DMS53 treated with DMSO at 0.1 percent for 48 hours (cell line): ENCODE measurements around the gene LTB.
A peak's percentile ranks its signal among the peaks of the same experiment; 100 is the strongest.
"Not testable (repeated sequence)": the region's sequence is repeated elsewhere in the genome, so short reads cannot be mapped to it uniquely, and the experiment has no call there.

Source experiments
- DNase-seq: peaks from one replicate; lab custom pipeline; 2025; ENCODE audit not compliant: unreplicated experiment; lab: John Stamatoyannopoulos, UW

Gene LTB

GRCh38 chr6:31609519-31610406 is 27.5 kb upstream of the LTB start:
- no peak for DNase-seq

DNA sequence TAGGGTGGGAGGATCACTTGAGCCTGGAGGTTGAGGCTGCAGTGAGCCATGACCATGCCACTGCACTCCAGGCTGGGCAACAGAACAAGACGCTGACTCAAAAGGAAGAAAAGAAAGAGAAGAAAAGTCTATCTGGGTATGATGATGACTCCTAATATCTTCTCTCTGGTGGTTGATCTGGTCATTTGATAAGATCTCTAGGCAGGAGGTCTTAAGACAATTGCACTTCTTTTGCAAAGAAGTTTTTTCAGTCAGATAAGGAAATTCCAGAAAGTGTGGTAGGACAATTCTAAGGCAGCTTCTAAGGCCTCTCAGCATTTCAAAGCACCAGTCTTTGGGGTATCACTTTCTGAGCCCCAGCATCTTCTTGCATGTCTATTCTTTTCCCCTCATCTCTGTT is 25.1 kb upstream of the LTB start:
- DNase-seq: no peak

DNA sequence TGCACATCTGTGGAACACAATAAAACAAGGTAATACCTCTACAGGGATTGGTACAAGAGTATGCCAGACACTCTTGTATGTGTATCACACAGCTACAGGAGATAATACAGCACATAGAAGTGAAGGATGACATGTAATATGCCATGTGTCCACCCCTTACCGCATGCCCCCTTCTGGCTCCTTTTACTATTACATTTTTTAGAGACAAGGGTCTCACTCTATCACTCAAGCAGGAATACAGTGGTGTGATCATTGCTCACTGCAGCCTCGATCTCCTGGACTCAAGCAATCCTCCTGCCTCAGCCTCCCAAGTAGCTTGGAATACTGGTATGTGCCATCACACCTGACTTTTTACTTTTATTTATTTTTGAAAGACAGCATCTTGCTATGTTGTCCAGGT is 14.8 kb upstream of the LTB start:
- DNase-seq: peak; percentile 23

DNA sequence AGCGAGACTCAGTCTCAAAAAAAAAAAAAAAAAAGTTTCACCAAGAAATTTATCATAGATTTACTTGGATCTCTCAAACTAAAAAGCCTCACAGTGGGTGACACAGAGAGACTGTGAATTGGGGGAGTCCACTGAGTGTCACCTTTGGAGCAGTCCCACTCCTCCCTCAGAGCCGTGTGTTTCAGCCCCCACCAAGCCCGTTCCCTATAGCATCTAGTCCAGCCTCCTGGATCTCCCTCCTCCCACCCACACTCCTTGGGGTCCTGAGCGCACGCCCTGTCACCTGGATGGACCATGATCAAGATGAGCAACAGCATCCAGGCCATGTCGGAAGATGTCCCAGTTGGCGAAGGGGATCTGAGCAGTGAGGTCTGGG is 10.2 kb upstream of the LTB start:
- DNase-seq: no peak

DNA sequence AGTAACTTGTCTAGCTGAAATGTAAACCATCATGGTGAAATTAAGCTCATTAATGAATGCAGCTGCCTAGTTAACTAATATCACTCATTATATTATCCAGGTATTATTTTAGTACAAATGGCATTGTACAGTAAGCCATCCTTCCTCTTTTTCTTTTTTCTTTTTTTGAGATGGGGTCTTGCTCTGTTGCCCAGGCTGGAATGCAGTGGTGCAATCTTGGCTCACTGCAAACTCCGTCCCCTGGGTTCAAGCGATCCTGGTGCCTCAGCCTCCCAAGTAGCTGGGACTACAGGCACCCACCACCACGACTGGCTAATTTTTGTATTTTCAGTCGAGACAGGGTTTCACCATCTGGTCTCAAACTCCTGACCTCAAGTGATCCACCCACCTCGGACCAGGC is 8.5 kb upstream of the LTB start:
- DNase-seq: not testable (repeated sequence)

GRCh38 chr6:31588871-31589650 is 6.8 kb upstream of the LTB start:
- no peak for DNase-seq

GRCh38 chr6:31587791-31588777 is 5.9 kb upstream of the LTB start:
- no peak for DNase-seq

- DNase-seq: no peak
Measured at GRCh38 chr6:31586599-31587281, 4.5 kb upstream of the LTB start.

DNA sequence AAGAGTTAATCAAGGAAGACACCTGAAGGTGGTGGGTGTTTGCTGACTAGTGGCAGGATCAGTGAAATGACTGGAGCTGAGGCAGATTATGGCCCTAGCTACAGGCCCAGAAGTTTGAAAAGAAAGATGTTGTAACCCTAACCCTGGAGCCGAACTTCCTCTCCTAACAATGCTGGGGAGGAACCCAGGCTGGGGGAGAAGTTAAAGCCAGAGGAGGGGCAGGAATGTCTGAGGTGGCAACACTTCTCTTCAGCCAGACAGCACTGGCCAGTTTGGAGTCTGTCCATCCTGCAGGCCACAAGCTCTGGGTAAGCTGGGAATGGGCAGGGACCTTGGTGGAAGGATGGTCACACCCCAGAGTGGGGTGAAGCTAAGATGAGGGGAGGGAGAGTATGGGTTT is 3.8 kb upstream of the LTB start, which contains the start of gene LST1:
Gene LST1, plus strand, starts transcription at position 270 of the 400 bp plus-strand sequence. CDS start 1,023 bp downstream, outside the sequence.
- no peak for DNase-seq

- no peak for DNase-seq
Measured at GRCh38 chr6:31585491-31585890, 3.3 kb upstream of the LTB start.

GRCh38 chr6:31581434-31582229 is 592 bp downstream of the LTB start:
- no peak for DNase-seq

- peak; percentile 62 for DNase-seq
Measured at GRCh38 chr6:31580807-31581433, 1.3 kb downstream of the LTB start.

DNA sequence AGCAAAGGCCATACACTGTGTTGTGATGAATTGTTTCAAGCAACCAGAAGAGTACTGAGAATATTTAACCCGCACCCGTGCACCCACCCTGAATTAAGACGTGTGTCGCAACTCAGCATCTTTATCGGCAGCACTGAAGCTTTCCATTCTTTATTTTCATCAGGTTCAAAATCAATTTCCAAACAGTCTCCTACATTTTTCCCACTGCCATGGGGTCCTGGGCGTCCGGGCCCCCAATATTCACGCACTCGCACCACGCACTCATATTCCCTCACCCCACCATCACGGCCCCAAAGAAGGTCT is 1.8 kb downstream of the LTB start:
- no peak for DNase-seq

DNA sequence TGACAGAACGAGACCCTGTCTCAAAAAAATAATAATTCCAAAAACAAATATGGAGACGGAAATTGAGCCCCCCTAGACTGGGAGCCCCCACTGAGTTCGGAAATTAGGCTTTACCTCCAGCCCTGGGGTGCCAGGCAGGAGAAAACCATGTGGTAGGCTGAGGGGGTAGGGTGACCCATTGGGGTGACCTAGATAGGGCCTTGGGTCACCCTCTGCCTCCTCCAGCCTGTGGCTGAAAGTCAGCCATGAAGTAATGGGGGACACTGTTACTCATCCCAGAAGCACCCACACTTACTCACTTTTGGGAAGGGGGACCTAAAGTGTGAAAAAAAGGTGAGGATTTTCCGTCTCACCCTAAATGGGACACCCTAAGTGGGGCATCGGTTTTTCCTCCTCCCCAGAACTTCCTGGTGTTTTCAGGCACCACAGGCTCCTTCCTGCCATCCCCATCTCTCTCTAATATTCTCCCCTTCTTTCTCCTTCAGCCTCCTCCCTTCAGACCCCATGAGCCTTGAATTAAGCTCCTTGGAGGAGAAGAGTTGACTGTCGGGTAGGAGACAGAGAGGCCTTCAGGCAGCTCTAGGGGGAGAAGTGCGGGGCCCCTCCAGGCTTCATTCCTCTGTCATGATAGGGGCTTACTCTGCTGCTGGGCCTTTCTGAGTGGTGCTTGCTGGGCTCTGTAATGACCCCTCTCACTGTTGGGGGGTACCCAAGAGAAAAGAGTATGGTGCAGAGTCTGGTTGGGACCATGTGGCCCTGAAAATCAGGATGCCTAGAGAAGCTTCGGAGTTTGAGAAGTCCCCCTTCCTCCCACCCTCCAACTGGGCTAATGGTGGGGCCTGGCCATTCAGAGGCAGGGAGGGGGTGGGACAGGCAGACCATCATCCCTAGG is 2.4 kb downstream of the LTB start:
- DNase-seq: no peak

DNA sequence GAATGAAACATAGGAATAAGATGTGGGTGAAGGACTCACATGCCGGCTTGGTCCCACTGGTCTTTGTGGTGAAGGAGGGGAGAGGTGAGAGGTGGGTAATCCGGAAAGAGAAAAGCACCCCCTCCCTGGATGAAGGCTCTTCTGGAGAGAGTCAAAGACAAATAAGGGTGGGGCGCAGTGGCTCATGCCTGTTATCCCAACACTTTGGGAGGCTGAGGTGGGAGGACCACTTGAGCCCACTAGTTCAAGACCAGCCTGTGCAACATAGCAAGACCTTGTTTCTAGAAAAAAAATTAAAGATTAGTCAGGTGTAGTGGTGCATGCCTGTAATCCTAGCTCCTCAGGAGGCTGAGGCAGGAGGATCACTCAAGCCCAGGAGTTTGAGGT is 3.1 kb downstream of the LTB start:
- no peak for DNase-seq

- DNase-seq: no peak
Measured at GRCh38 chr6:31578184-31579118, 3.8 kb downstream of the LTB start.

GRCh38 chr6:31577579-31577966 is 4.7 kb downstream of the LTB start:
- no peak for DNase-seq
